ENCODE data around the gene MACROD2. TPM values are rescaled to one million over a fixed set of nuclear protein-coding genes. Genes with fewer than 3 reads are reported as not detected.

The MACROD2 gene
- total RNA-seq, 1 experiment from 2014 or later, result 3.7 TPM

- no TSS peak for BruUV-seq (replicated peaks)
- H3K4me3 ChIP-seq (replicated peaks in 1 of 2; ENCODE audit: low read depth in 1 of 2, low read length in 2 of 2), result no peak overlapping the region
Measured at GRCh38 chr20:14335052-14335451, 339.7 kb downstream of the MACROD2 start.

GRCh38 chr20:14336686-14337085 is 341.4 kb downstream of the MACROD2 start:
- no peak overlapping the region for H2AFZ ChIP-seq (ENCODE audit: low read depth, low read length, poor library complexity, severe bottlenecking)
- RAD21 ChIA-PET (ENCODE audit: low non-redundant PET in 1 of 2, low total read pairs in 2 of 2, uncharacterized antibody in 2 of 2, unreplicated experiment in 2 of 2), result no interaction called here
- POLR2A ChIA-PET, result no interaction called here
- no TSS peak for BruUV-seq (replicated peaks)
- H4K20me1 ChIP-seq (ENCODE audit: insufficient read depth), result no peaks in the 10 kb centered on the region
- DNase-seq (ENCODE audit: low read depth, low spot score) (no peak), ATAC-seq (no peak)
- CTCF ChIA-PET, result no interaction called here
- intact Hi-C loops (cut with micrococcal nuclease), result loop anchor here (1.0 to 10.0 kb wide), 3 partner anchors 378 to 901 kb away; no protein-coding TSS in a partner anchor
- H3K9me2 ChIP-seq (ENCODE audit: insufficient read depth), result no peaks in the 10 kb centered on the region
- H3K4me3 ChIP-seq (replicated peaks in 1 of 2; ENCODE audit: low read depth in 1 of 2, low read length in 2 of 2), result peak overlapping the region in 1 of 2 experiments; percentile 55; a peak in 2 of 4 replicates
- no peak overlapping the region for H3K9ac ChIP-seq (ENCODE audit: low read length)
- peak overlapping the region; percentile 75 for H3K4me2 ChIP-seq (ENCODE audit: low read length)
- H3K27me3 ChIP-seq (ENCODE audit: insufficient read depth, low read length), result no peaks in the 10 kb centered on the region
- TF ChIP-seq EGR1 (IDR thresholded peaks at IDR 0.05; ENCODE audit: low read depth) (no peak), SIN3A (IDR thresholded peaks at IDR 0.05; ENCODE audit: low read depth) (no peak), EZH2 (IDR thresholded peaks at IDR 0.05) (no peak), EZH2phosphoT487 (IDR thresholded peaks at IDR 0.05; ENCODE audit: borderline replicate concordance) (no peak), POLR2AphosphoS5 (IDR thresholded peaks at IDR 0.05; ENCODE audit: low read depth, low read length) (no peak), TCF7L2 (IDR thresholded peaks at IDR 0.05; ENCODE audit: borderline replicate concordance, extremely low read depth, insufficient read depth, insufficient read length) (no peak), FOSL1 (IDR thresholded peaks at IDR 0.05; ENCODE audit: low read depth) (no peak), CBX3 (IDR thresholded peaks at IDR 0.05; ENCODE audit: low read depth) (no peak), ZFX (IDR thresholded peaks at IDR 0.05) (no peak)
- TF ChIP-seq, protein P1, sequence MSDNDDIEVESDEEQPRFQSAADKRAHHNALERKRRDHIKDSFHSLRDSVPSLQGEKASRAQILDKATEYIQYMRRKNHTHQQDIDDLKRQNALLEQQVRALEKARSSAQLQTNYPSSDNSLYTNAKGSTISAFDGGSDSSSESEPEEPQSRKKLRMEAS (IDR thresholded peaks at IDR 0.05), result no peak
- TF ChIP-seq, protein P2, sequence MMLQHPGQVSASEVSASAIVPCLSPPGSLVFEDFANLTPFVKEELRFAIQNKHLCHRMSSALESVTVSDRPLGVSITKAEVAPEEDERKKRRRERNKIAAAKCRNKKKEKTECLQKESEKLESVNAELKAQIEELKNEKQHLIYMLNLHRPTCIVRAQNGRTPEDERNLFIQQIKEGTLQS (IDR thresholded peaks at IDR 0.05), result no peak
- H3K79me2 ChIP-seq (ENCODE audit: insufficient read depth, low read length), result no peaks in the 10 kb centered on the region
- H3K4me1 ChIP-seq (ENCODE audit: control insufficient read depth in 1 of 2, insufficient read depth in 2 of 2, low read length in 2 of 2), result peaks cover 0 to 5% of the 10 kb centered on the region in 2 experiments; a peak in 1 of 4 replicates
- no peak overlapping the region for H3K27ac ChIP-seq (ENCODE audit: low read depth, low read length)
- H3K36me3 ChIP-seq (ENCODE audit: control insufficient read depth in 1 of 2, insufficient read depth in 2 of 2, low read length in 2 of 2), result no peaks in the 10 kb centered on the region
- no peaks in the 10 kb centered on the region for H3K9me3 ChIP-seq (ENCODE audit: control insufficient read depth in 1 of 2, insufficient read depth in 1 of 2, low read depth in 1 of 2, low read length in 2 of 2)

More at GRCh38 chr20:14335052-14335451, 339.7 kb downstream of the MACROD2 start:
- Histone ChIP-seq H3K27ac (ENCODE audit: low read depth, low read length) (no peak overlapping the region), H3K79me2 (ENCODE audit: insufficient read depth, low read length) (no peaks in the 10 kb centered on the region), H3K9me3 (ENCODE audit: control insufficient read depth in 1 of 2, insufficient read depth in 1 of 2, low read depth in 1 of 2, low read length in 2 of 2) (no peaks in the 10 kb centered on the region), H2AFZ (ENCODE audit: low read depth, low read length, poor library complexity, severe bottlenecking) (no peak overlapping the region), H3K4me1 (ENCODE audit: control insufficient read depth in 1 of 2, insufficient read depth in 2 of 2, low read length in 2 of 2) (peaks cover 0 to 5% of the 10 kb centered on the region in 2 experiments; a peak in 1 of 4 replicates), H3K27me3 (ENCODE audit: insufficient read depth, low read length) (no peaks in the 10 kb centered on the region), H3K36me3 (ENCODE audit: control insufficient read depth in 1 of 2, insufficient read depth in 2 of 2, low read length in 2 of 2) (no peaks in the 10 kb centered on the region), H4K20me1 (ENCODE audit: insufficient read depth) (no peaks in the 10 kb centered on the region), H3K9ac (ENCODE audit: low read length) (no peak overlapping the region), H3K4me2 (ENCODE audit: low read length) (no peak overlapping the region), H3K9me2 (ENCODE audit: insufficient read depth) (no peaks in the 10 kb centered on the region)
- no peak for TF ChIP-seq EZH2 (IDR thresholded peaks at IDR 0.05)
- no peak for TF ChIP-seq POLR2A (IDR thresholded peaks at IDR 0.05; ENCODE audit: borderline replicate concordance, extremely low read depth, insufficient read depth, insufficient read length)
- no peak for TF ChIP-seq SIN3A (IDR thresholded peaks at IDR 0.05; ENCODE audit: low read depth)
- no peak for TF ChIP-seq JUND (IDR thresholded peaks at IDR 0.05)
- TF ChIP-seq, protein P1 (IDR thresholded peaks at IDR 0.05), result no peak
- TF ChIP-seq POLR2AphosphoS5 (IDR thresholded peaks at IDR 0.05; ENCODE audit: low read depth, low read length), result no peak
- TF ChIP-seq, protein P2 (IDR thresholded peaks at IDR 0.05), result no peak
- no peak for TF ChIP-seq TCF7L2 (IDR thresholded peaks at IDR 0.05; ENCODE audit: borderline replicate concordance, extremely low read depth, insufficient read depth, insufficient read length)
- no peak for TF ChIP-seq RAD21 (IDR thresholded peaks at IDR 0.05; ENCODE audit: low read depth)
- TF ChIP-seq FOSL1 (IDR thresholded peaks at IDR 0.05; ENCODE audit: low read depth), result no peak
- no peak for TF ChIP-seq SRF (IDR thresholded peaks at IDR 0.05; ENCODE audit: low read depth)
- no peak for TF ChIP-seq YY1 (IDR thresholded peaks at IDR 0.05; ENCODE audit: extremely low read depth, insufficient replicate concordance, low read depth, low read length)
- intact Hi-C loops (cut with micrococcal nuclease), result loop anchor here (10.0 kb wide), 2 partner anchors 380 to 610 kb away; no protein-coding TSS in a partner anchor
- ChIA-PET POLR2A (no interaction called here), CTCF (no interaction called here), RAD21 (ENCODE audit: low non-redundant PET in 1 of 2, low total read pairs in 2 of 2, uncharacterized antibody in 2 of 2, unreplicated experiment in 2 of 2) (no interaction called here)
- DNase-seq (ENCODE audit: low read depth, low spot score), result no peak
- ATAC-seq, result no peak

All from HCT116 (cell line).